NCI-H2107 (cell line): ENCODE data around the gene SLC2A4.

Experiments used
- DNase-seq: peaks from one replicate; lab custom pipeline; 2025; lab: John Stamatoyannopoulos, UW

The SLC2A4 gene

GRCh38 chr17:7279448-7279847, 2.1 kb upstream of the SLC2A4 start:
- no peak for DNase-seq

DNA sequence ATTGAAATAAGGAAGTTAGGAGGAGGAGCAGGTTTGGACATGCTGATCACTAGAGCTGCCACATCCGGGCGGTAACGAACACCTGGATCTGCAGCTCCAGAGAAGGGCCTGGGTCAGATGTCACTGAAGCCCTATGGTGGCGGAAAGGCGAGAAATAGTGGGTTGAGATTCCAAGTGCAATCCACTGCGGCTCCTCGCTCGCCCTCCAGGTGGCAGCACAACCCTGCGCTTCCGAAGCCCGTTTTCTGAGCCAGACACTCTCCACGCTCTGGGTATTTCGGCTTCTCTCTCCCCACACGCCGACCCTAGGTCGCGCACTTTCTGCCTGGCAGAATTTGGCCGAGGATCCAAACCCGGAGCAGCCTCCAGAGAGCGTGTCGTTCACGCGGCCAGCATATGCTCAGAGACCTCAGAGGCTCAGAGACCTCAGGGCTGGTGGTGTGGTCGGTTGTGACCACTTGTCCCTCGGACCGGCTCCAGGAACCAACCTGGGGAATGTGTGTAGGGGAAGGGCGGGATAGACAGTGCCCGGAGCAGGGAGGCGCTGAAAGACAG, 922 bp upstream of the SLC2A4 start:
- peak; percentile 21 for DNase-seq

DNA sequence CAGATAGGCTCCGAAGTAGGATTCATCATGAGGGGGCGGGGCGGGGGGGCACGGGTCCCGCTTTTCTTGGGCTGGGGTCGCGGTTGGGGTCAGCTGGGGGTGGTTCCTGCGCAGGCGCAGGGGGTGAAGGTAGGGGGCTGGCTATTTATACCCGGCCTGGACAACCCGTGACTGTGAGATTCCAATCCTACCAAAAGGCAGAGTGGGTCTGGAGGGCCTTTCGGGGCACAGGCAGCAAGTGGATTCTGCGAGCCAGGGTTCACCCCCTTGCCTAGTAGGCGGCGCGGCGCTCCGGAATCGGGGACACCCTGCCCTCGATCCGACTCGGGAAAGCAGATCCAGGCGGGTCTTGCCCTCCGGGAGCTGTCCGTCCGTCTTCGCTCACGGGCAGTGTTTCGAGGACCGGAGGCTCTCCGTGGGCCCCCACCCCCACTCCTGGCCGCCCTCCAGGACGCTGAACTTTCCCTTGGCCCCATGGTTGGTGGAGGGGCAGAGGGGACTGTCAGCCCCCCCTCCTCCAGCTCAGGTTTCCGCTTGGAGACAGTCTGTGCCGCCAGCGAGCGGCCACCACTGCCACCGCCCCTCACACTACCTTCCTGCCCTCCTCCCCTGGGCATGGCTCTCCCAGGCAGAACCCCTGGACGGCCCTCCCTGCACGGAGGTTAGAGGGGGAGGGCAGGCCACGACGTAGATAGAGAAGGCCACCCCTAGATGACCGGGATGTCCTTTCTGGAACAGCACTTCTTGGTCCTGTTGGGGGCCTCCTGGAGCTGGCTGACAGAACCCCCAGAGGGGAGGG, 634 bp downstream of the SLC2A4 start:
- no peak for DNase-seq

DNA sequence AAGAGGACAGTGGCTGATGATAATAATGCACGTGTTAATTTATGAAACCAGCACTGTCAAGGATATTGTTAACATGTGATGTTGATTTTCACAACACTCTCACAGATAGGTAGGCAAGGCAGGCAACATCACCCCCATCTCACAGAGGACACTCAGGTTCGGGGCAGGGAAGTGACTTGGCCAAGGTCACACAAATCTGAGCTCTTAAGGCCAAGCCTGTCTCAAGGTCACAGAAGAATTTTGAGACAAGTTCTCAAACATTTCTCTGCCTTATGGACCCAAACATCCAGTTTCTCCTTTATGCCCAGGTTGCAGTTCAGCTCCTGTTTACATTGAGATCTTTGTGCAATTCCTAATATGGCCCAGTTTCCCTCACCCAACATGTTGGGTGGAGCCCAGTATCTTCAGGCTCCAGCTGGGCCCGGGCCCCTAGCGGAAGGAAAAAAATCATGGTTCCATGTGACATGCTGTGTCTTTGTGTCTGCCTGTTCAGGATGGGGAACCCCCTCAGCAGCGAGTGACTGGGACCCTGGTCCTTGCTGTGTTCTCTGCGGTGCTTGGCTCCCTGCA, 1.3 kb downstream of the SLC2A4 start:
- no peak for DNase-seq

DNA sequence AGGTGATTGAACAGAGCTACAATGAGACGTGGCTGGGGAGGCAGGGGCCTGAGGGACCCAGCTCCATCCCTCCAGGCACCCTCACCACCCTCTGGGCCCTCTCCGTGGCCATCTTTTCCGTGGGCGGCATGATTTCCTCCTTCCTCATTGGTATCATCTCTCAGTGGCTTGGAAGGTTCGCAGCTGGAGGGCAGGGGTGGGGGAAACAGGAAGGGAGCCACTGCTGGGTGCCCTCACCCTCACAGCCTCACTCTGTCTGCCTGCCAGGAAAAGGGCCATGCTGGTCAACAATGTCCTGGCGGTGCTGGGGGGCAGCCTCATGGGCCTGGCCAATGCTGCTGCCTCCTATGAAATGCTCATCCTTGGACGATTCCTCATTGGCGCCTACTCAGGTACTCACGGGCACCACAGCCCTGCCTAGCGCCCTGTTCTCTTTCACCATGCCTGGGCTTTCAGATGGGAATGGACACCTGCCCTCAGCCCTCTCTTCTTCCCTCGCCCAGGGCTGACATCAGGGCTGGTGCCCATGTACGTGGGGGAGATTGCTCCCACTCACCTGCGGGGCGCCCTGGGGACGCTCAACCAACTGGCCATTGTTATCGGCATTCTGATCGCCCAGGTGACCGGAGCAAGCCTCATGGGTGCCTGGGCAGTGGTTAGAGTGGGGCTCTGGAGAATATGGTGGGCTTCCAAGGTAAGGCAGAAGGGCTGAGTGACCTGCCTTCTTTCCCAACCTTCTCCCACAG, 2.1 kb downstream of the SLC2A4 start:
- no peak for DNase-seq

DNA sequence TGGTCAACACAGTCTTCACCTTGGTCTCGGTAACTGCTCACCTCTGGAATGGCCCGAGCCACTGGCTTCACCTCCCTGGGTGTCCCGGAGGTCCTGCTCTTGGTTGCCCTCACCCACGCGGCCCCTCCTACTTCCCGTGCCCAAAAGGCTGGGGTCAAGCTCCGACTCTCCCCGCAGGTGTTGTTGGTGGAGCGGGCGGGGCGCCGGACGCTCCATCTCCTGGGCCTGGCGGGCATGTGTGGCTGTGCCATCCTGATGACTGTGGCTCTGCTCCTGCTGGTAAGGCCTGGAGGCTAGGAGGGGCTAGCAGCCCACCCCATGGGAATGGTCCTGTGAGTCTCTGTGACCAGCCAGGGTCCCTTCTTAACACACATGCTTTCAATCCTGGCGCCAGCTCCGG, 3.4 kb downstream of the SLC2A4 start:
- DNase-seq: no peak

DNA sequence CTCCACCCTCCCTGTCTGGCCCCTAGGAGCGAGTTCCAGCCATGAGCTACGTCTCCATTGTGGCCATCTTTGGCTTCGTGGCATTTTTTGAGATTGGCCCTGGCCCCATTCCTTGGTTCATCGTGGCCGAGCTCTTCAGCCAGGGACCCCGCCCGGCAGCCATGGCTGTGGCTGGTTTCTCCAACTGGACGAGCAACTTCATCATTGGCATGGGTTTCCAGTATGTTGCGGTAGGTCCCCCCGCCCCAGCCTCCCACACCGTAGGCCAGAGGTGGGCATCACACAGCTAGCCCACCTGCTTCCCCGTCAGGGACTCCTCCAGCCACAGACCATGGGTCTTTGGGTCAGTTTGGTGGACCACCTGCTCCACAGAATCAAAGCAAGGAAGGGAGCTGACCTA, 4.2 kb downstream of the SLC2A4 start:
- DNase-seq: no peak

DNA sequence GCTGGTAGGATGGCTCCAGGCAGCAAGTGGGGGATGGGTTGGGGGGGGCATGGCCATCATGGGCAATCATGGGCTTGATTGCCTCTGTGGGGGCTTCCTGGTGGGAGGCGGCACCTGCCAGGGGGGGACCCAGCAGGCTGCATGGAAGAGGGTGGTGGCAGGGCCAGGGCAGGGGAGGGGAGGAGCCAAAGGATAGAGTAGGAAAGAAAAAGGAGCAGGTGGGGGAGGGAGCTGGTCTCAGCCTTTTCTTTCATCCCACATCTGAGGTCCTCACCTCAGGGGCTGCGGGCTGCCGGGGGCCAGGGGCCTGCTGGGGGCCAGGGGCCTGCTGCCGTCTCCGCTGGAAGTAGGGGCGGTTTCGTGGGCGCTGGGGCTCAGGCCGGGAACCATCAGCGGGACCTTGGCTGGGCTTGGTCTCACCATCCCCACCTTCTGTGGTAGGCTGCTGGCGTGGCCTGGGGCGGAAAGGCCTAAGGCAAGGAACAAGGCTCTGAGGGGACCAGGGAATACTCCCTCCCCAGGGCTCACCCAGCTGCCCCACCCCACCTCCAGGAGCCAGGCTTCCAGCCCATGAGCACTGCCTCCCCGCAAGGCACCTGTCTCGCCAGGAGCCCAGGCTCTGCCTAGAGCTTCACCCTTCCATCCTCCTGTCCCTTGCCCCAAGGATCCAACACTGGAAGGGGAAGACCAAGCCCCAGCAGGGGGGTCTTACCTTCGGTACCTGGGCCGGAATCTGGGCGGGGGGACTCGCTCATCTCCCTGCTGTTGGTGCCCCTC, 7.9 kb downstream of the SLC2A4 start:
- DNase-seq: no peak

GRCh38 chr17:7290166-7290565, 8.6 kb downstream of the SLC2A4 start:
- no peak for DNase-seq

DNA sequence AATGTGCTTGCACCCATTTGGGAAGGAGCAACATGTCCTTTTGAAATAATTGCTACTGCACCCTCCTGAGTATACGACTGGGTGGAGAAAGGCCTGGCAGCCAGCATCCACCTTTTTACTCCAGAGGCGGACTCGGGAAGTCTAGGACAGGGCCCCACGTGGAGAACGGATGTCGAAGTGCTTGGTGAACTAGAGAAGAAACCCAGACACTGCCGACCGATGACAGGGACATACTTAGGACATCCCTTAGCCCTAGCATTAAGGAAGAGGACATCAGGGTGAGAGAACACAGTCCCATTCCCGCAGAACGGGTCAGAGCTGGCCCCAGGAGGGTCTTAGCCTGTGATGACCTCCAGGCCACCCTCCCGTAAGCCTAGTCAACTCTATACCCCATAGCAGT, 9.2 kb downstream of the SLC2A4 start:
- DNase-seq: no peak

DNA sequence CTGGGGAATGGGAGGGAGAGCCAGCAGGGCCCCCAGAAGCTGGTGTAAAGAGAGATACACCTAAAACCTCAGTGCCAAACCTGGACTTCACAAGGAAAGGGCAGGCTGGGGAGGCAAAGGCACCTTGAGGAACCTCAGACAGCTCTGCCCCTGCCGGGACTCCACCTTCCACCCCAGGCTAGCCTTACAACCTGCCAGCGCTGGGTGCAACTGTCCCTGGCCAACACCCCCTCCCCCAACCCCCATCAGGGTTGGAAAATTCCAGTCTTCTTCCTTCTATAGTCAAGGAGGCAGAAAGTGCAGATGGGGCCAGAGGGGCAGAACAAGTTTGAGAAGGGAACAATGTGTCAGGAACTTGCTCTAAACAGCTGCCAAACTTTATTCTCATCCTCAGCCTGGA, 10.7 kb downstream of the SLC2A4 start:
- no peak for DNase-seq

DNA sequence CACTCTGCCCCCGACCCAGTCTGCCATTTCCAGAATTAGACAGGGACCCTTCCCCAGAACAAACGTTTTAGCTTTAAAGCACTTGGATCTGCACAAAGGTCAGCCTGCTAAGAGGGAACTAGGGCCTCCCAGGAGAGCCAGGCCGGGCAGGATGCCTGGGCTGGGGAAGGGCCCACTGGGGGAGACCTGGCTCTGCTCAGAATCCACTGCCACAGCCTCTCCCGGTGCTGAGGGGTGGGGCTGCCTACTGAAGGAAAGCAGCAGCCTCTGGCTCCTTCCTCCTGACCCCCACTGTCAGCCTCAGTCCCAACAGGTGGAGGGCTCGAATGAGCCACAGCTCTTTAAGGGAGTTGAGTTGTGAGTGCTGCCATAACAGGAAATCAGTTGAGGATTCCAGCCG, 11.2 kb downstream of the SLC2A4 start:
- no peak for DNase-seq

GRCh38 chr17:7293159-7293558, 11.6 kb downstream of the SLC2A4 start:
- no peak for DNase-seq

DNA sequence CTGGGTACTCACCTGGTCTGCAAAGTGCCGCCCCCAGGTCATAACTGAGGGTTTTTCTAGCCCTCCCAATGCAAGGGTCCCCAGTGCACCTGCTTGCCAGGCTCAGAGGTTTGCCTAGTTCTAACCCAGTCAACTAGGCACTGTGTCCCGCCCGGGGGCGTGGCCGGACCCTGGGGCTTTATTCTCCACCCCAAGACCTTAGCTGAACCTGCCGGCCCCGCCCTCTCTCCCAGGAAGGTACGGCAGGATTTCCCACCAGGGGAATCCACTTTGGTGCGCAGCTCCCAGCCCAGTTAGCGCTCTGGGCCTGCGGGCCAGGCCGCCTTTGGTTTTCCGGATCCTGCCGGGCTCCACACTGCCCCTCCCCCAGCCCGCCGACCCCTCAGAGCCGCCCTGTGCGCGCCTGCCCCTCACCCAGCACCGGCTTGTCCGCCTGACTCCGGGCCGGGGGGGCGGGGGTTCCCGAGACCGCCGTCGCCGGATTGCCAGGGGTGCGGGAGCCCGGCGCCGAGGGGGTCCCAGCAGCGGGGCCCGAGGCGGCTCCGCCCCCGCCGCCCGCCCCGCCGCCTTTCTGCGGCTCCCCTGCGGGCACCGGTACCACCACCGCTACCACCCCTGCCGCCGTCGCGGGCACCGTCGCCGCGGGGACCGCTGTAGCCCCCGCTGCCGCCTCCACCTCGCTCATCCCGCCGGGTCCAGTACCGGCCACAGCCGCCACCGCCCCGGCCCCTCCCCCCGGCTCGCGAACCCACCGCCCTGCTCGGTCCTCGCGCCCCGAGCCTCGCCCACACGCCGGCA, 12.5 kb downstream of the SLC2A4 start:
- DNase-seq: no peak

DNA sequence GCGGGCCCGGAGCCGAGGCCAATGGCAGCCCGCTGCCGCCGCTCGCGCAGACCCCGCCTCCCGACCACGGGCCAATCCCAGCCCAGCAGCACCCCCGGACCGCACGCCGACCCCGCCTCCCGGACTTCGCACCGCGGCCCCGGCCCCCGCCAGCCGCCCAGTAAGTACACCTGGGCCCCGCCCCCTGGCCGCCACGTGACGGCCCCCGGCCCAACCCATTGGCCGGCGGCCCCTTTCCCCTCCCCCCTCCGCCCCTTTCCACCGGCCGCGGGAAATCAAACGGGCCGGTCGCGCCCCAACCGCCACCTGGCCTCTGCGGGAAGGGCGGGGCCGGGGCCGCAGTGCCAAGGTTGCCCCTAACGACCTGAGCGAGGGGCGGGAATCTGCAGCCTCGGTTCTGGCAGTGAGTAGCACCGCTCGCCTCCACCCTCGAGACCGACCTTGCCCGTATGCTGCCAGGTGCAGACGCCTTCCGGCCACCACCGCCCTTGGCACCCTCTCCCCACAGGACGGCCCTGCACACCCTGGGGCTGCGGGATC, 13.2 kb downstream of the SLC2A4 start, which contains the start of gene YBX2:
TSS of gene YBX2 (minus strand) at position 26 of the 540 bp plus-strand sequence. CDS start 139 bp downstream, outside the sequence.
- DNase-seq: peak; percentile 5

DNA sequence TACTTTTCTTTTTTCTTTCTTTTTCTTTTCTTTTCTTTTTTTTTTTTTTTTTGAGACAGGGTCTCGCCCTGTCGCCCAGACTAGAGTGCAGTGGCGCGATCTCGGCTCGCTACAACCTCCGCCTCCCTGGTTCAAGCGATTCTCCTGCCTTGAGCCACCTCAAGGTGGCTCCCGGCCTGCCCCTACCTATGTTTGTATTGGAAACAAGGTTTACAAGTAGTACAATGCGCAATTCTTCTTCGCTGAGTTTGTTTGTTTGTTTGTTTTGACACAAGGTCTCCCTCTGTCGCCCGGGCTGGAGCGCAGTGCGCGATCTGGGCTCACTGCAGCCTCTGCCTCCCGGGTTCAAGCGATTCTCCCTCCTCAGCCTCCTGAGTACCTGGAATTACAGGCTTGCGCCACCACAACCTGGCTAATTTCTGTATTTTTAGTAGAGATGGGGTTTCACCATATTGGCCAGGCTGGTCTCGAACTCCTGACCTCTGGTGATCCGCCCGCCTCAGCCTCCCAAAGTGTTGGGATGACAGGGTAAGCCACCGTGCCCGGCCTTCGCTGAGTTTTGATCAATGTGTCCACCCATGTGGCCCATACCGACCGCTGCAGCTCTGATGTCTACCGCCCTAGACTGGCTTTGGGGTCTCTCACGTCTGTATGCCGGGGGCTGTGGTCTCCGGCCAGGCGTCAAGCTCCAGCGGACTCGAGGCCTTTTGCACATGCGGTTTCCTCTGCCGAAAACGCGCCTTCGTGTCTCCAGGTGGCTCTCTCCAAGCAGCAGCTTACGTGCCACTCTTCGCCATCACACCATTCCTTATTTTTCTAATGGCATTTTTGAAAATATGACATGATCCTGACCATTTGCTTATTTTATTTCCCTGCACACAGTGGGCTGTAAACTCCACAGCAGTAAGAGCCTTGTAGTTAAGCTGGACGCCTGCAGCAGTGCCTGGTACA, 14.0 kb downstream of the SLC2A4 start:
- DNase-seq: no peak

GRCh38 chr17:7296189-7296861, 14.8 kb downstream of the SLC2A4 start:
- DNase-seq: peak; percentile 45

GRCh38 chr17:7304179-7304578, 22.7 kb downstream of the SLC2A4 start:
- no peak for DNase-seq
